ENCODE results near the gene PRRG2.
"Not testable (repeated sequence)": the region's sequence is repeated elsewhere in the genome, so short reads cannot be mapped to it uniquely, and the experiment has no call there.

The PRRG2 gene

GRCh38 chr19:49614096-49614833 lies 33.1 kb downstream of the PRRG2 start:
- DNase-seq, result no peak

GRCh38 chr19:49615861-49616260 lies 34.7 kb downstream of the PRRG2 start:
- no peak for DNase-seq

- no peak for DNase-seq
These were observed 35.4 kb downstream of the PRRG2 start for GRCh38 chr19:49616532-49616931.

GRCh38 chr19:49616945-49617344 lies 35.8 kb downstream of the PRRG2 start:
- DNase-seq, result no peak

GRCh38 chr19:49617860-49618259 lies 36.7 kb downstream of the PRRG2 start:
- DNase-seq, result not testable (repeated sequence)

GRCh38 chr19:49624967-49625910 lies 44.1 kb downstream of the PRRG2 start:
- DNase-seq, result no peak

- no peak for DNase-seq
These were observed 45.1 kb downstream of the PRRG2 start for GRCh38 chr19:49626226-49626625.

- DNase-seq, result no peak
These were observed 48.5 kb downstream of the PRRG2 start for GRCh38 chr19:49629659-49630058.

- DNase-seq, result no peak
These were observed 50.0 kb downstream of the PRRG2 start for GRCh38 chr19:49631014-49631588.

GRCh38 chr19:49631610-49632192 lies 50.6 kb downstream of the PRRG2 start:
- no peak for DNase-seq

GRCh38 chr19:49632576-49632975 lies 51.5 kb downstream of the PRRG2 start:
- DNase-seq, result no peak

- DNase-seq, result not testable (repeated sequence)
These were observed 52.2 kb downstream of the PRRG2 start for GRCh38 chr19:49633273-49633672.

GRCh38 chr19:49635530-49636232 lies 54.6 kb downstream of the PRRG2 start:
- DNase-seq, result no peak

- DNase-seq, result no peak
These were observed 55.3 kb downstream of the PRRG2 start for GRCh38 chr19:49636233-49636932.

- peak; percentile 75 for DNase-seq
These were observed 57.0 kb downstream of the PRRG2 start for GRCh38 chr19:49637821-49638738.

- DNase-seq, result no peak
These were observed 58.4 kb downstream of the PRRG2 start for GRCh38 chr19:49639401-49640112.

- peak; percentile 83 for DNase-seq
These were observed 59.2 kb downstream of the PRRG2 start, which contains the start of gene RRAS for GRCh38 chr19:49640113-49640898. RRAS (minus strand) TSS chr19:49640143; CDS start chr19:49640098, 45 bp downstream.

All from 8988T (cell line).